ENCODE data around the gene TSPAN31. TPM values are rescaled to one million over a fixed set of nuclear protein-coding genes. Genes with fewer than 3 reads are reported as not detected.

The TSPAN31 gene
- total and polyA plus RNA-seq, 9 of the 15 experiments (the other 6 are each of a cell fraction or from before 2014, with no cell fraction given) = 11.3 to 26.4 (median 14.3) TPM

GRCh38 chr12:57749061-57749460, 4.2 kb downstream of the TSPAN31 start:
- H3K79me2 ChIP-seq (ENCODE audit: control insufficient read depth, insufficient read depth, low read length) = peaks cover 44% of the 10 kb centered on the region
- H3K27me3 ChIP-seq (ENCODE audit: control insufficient read depth in 2 of 2, insufficient read depth in 2 of 2, low read length in 2 of 2) = no peaks in the 10 kb centered on the region; a peak in 1 of 5 replicates
- no TSS peak for BruUV-seq (replicated peaks)
- peaks cover 56% of the 10 kb centered on the region for H3K36me3 ChIP-seq (ENCODE audit: control insufficient read depth, insufficient read depth, low read length)
- no peak overlapping the region for H3K27ac ChIP-seq (ENCODE audit: extremely low read depth, low read depth, low read length)
- TF ChIP-seq USF1 (CRISPR knock-in tag; IDR thresholded peaks at IDR 0.05) (no peak), SRSF1 (IDR thresholded peaks at IDR 0.05; ENCODE audit: low read depth, low read length) (no peak), TSC22D4 (tag; IDR thresholded peaks at IDR 0.05) (no peak), EGR1 (conservative IDR thresholded peaks at IDR 0.05) (no peak), ARID3A (IDR thresholded peaks at IDR 0.05; ENCODE audit: borderline replicate concordance, low read depth, low read length) (no peak), FOXO4 (CRISPR knock-in tag; IDR thresholded peaks at IDR 0.05) (no peak), HMGXB4 (CRISPR knock-in tag; IDR thresholded peaks at IDR 0.05) (no peak), STAT5B (CRISPR knock-in tag; IDR thresholded peaks at IDR 0.05) (no peak), BRD9 (IDR thresholded peaks at IDR 0.05; ENCODE audit: low read depth, partially characterized antibody) (no peak), ZNF184 (CRISPR knock-in tag; IDR thresholded peaks at IDR 0.05) (no peak), ZNF3 (CRISPR knock-in tag; IDR thresholded peaks at IDR 0.05) (no peak), FOXJ2 (tag; IDR thresholded peaks at IDR 0.05) (no peak), BHLHE40 (IDR thresholded peaks at IDR 0.05; ENCODE audit: low read length) (no peak), FUS (optimal IDR thresholded peaks at IDR 0.05; ENCODE audit: low read depth, low read length) (no peak), SIN3B (IDR thresholded peaks at IDR 0.05; ENCODE audit: low read depth) (no peak), MYBL2 (IDR thresholded peaks at IDR 0.05; ENCODE audit: low read depth) (no peak), MYBL2 (CRISPR knock-in tag; IDR thresholded peaks at IDR 0.05; ENCODE audit: borderline replicate concordance) (no peak)
- peaks cover 18 to 33% of the 10 kb centered on the region in 2 experiments for H3K4me1 ChIP-seq (replicated peaks in 1 of 2; ENCODE audit: control insufficient read depth in 2 of 2, insufficient read depth in 2 of 2, low read length in 2 of 2)
- ATAC-seq = no peak
- in situ Hi-C loops (cut with MboI) (loop anchor here (10.0 kb wide), 1 partner anchor 434 kb away; no protein-coding TSS in a partner anchor), intact Hi-C loops (cut with micrococcal nuclease) (no loop called here)
- no peak overlapping the region for H3K4me3 ChIP-seq
- H3K9me3 ChIP-seq (replicated peaks; ENCODE audit: control insufficient read depth, insufficient read depth, low read depth, low read length) = no peaks in the 10 kb centered on the region
- H3K9me1 ChIP-seq (ENCODE audit: control insufficient read depth, insufficient read depth, low read length) = no peaks in the 10 kb centered on the region
- no peak overlapping the region for H2AFZ ChIP-seq (ENCODE audit: low read depth, low read length)
- ChIA-PET POLR2A (interaction anchor here (0.7 to 0.8 kb wide), 2 partner anchors 98 to 260 kb away, joined by 3 to 4 read pairs; no protein-coding TSS in a partner anchor), CTCF (ENCODE audit: low intra/inter-chr PET ratio) (no interaction called here)
- no peak overlapping the region for H3K4me2 ChIP-seq (ENCODE audit: insufficient read depth, low read length)
- no peak for FAIRE-seq
- DNase-seq (ENCODE audit: extremely low read depth in 1 of 4, low spot score in 3 of 4) = no peak
- WGBS (ENCODE audit: insufficient coverage, low coverage, missing lambda C conversion rate) = 97% methylated on average over 4 of the region's 5 CpGs
- no peaks in the 10 kb centered on the region for H4K20me1 ChIP-seq (replicated peaks; ENCODE audit: control insufficient read depth, insufficient read depth, low read length)
- no peak overlapping the region; a peak in 1 of 4 replicates for H3K9ac ChIP-seq (ENCODE audit: insufficient read depth in 1 of 2, low read depth in 2 of 2, low read length in 2 of 2)

All from K562 (cell line).